Cardiac fibroblast (primary cell): ENCODE measurements around the gene MAT2A.
"Not testable (repeated sequence)": the region's sequence is repeated elsewhere in the genome, so short reads cannot be mapped to it uniquely, and the experiment has no call there.

Experiments
- DNase-seq, 2 donors: peaks; one replicate each; pipeline versions ENCODE4 v3.0.0 to v3.0.0-alpha.2; 2010; ENCODE audit warnings: low read depth in 2 of 2
- H3K4me3 ChIP-seq, 2 donors: replicated peaks in 1 of 2; 1 replicate in 1 of 2; 2 replicates in 1 of 2; pipeline ENCODE4 v1.5.1; 2011; ENCODE audit warnings: low read depth in 2 of 2, low read length in 2 of 2, mild to moderate bottlenecking in 2 of 2, moderate library complexity in 1 of 2
- TF ChIP-seq, protein P1 (sequence below): IDR thresholded peaks from one replicate; pipeline ENCODE4 v1.5.1; 2011; ENCODE audit warnings: low read depth, mild to moderate bottlenecking, low read length, inconsistent platforms

Gene MAT2A

DNA sequence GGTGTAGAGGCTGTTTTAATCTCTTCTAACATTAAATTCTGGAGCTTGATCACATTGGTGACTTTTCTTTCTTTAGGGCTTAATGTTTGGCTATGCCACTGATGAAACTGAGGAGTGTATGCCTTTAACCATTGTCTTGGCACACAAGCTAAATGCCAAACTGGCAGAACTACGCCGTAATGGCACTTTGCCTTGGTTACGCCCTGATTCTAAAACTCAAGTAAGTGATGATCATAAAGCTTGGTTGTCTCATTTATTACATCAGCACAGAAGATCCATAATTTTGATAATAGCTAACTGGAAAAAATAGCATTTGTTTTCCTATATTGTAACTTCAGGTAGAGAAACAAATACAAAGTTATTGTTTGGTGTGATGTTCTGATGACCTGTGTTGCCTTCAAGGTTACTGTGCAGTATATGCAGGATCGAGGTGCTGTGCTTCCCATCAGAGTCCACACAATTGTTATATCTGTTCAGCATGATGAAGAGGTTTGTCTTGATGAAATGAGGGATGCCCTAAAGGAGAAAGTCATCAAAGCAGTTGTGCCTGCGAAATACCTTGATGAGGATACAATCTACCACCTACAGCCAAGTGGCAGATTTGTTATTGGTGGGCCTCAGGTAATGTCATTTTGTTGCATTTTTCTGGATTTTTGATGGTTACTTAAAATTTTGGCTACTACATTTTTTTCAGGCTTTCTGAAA is 2.9 kb downstream of the MAT2A start:
- H3K4me3 ChIP-seq = peak overlapping the region in 1 of 2 donors; percentile 79
- TF ChIP-seq, protein P1, sequence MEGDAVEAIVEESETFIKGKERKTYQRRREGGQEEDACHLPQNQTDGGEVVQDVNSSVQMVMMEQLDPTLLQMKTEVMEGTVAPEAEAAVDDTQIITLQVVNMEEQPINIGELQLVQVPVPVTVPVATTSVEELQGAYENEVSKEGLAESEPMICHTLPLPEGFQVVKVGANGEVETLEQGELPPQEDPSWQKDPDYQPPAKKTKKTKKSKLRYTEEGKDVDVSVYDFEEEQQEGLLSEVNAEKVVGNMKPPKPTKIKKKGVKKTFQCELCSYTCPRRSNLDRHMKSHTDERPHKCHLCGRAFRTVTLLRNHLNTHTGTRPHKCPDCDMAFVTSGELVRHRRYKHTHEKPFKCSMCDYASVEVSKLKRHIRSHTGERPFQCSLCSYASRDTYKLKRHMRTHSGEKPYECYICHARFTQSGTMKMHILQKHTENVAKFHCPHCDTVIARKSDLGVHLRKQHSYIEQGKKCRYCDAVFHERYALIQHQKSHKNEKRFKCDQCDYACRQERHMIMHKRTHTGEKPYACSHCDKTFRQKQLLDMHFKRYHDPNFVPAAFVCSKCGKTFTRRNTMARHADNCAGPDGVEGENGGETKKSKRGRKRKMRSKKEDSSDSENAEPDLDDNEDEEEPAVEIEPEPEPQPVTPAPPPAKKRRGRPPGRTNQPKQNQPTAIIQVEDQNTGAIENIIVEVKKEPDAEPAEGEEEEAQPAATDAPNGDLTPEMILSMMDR = no peak
- peak in 1 of 2 donors; percentile 36 for DNase-seq

DNA sequence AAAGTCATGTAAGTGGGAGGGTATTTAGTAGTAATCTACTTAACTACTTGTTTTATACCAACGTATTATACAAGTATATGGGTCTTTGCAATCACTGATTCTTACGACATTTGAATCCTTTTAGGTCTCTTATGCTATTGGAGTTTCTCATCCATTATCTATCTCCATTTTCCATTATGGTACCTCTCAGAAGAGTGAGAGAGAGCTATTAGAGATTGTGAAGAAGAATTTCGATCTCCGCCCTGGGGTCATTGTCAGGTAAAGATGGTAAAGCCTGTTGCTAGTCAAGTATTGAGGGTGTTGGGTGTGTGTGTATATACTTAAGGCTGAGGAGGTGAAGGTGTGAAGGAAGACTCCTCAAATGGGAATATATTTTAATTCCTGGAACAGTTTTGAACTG is 3.8 kb downstream of the MAT2A start:
- TF ChIP-seq, protein P1 = no peak
- DNase-seq = no peak
- H3K4me3 ChIP-seq = no peak overlapping the region

DNA sequence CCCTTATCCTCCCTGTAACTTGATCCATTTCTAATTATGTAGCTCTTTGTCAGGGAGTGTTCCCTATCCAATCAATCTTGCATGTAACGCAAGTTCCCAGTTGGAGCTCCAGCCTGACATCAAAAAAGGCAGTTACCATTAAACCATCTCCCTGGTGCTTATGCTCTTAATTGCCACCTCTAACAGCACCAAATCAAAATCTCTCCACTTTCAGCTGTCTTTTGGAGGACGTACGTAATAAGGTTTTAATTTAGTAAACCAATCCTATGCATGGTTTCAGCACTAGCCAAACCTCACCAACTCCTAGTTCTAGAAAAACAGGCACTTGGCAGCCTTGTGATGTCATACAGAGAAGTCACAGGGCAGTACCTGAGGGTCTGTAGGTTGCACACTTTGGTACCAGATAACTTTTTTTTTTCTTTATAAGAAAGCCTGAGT is 5.3 kb downstream of the MAT2A start:
- not testable (repeated sequence) for DNase-seq, H3K4me3 ChIP-seq

DNA sequence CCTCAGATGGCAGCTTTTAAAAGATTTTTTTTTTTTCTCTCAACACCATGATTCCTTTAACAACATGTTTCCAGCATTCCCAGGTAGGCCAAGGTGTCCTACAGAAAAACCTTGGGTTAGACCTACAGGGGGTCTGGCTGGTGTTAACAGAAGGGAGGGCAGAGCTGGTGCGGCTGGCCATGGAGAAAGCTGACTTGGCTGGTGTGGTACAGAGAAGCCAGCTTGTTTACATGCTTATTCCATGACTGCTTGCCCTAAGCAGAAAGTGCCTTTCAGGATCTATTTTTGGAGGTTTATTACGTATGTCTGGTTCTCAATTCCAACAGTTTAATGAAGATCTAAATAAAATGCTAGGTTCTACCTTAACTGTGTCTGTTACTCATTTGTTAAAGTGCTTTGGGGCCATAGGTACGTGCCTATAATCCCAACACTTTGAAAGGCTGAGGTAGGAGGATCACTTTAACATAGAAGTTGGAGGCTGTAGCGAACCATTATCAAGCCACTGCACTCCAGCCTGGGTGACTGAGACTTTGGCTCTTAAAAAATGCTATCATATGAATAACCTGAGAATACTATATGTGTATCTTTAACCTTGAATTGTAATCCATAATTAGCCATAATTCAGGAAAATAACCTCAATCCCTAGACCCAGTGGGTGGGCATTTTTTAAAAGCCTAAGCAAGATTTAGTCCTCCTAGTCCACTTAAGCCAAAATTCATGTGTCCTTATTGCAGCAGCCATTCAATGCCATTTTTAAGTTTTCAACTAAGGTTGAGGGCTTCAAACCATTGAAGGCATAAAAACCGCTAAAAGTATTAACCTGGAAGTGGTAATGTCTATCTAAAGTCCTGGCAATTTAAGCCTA is 6.2 kb downstream of the MAT2A start:
- not testable (repeated sequence) for H3K4me3 ChIP-seq, DNase-seq

DNA sequence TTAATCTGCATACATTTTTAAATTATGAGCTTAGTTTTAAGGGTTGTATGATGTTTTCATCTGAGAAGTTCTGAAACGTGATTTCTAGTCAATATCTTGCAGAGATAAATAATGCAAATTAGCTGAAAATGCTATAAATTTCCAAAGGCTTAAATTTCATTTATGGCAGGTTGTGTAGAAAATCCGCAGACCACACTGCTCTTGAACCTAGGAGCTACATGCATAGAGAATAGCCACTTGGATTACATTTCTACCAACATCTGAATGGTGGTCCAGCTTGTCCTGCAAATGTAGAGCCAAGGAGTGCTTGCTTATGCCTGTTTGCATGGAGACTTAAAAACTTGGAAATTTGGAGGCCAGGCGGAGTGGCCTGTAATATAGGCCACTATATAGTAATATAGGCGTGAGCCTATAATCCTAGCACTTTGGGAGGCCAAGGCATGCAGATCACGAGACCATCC is 6.8 kb downstream of the MAT2A start:
- no peak overlapping the region for H3K4me3 ChIP-seq
- DNase-seq = no peak
- TF ChIP-seq, protein P1 = no peak

DNA sequence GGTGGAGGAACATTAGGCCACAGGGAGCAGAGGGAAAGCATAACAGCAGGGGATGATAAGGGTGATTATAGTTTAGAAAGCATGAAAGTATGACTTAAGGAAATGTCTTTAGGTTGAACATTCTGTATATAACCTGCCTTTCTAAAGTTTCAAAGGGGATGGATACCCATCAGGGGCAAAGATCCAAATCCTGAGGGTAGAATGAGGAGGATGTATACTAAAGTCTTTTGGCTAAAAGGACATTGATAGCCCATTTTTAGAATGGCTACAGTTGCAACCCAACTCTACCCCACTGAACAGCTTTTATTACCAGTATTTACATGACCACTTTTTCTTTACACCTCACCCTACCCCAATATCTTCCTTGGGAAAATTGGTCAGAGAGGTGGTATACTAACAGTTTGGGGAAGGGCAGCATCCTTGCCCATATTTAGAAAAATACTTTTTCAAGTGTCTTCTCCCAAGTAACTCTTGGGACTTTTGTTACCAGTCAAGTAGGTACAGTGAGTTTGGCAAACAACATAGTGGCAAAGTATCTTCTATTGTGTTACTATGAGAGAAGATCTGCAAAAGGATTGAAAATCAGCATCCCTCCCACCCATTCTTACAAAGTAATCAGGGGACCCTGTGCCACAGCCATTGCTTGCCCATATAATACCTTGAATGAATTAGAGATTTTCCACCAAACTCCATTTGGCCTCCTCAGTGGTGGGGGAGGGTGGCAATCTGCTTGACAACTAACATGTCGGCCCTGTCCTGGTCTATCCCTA is 8.3 kb downstream of the MAT2A start:
- TF ChIP-seq, protein P1 = no peak
- DNase-seq = no peak
- H3K4me3 ChIP-seq = no peak overlapping the region

DNA sequence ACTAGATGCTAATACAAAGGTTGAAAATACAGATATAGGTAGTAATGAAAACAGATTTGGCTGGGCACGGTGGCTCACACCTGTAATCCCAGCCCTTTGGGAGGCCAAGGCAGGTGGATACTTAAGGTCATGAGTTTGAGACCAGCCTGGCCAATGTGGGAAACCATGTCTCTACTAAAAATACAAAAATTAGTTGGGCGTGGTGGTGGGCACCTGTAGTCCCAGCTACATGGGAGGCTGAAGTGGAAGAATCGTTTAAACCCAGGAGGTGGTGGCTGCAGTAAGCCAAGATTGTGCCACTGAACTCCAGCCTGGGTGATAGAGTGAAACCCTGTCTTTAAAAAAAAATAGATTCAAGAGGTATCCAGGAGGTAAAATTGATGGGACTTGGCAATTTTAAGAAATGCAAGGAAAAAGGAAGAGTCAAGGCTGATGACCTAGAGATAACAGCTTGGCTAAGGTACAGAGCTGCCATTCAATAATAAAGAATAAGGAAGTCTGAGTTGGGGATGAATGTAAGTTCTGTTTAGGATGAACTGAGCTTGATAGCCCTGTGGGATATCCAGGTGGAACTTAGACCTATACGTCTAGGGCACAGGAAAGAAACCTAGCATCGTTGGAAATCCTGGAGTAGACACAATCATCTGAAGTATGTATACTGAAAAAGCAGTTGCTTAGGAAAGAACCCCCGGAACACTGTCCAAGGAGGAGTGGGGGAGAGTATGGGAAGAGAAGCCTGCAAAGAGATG is 9.1 kb downstream of the MAT2A start:
- H3K4me3 ChIP-seq = no peak overlapping the region
- TF ChIP-seq, protein P1 = no peak
- no peak for DNase-seq
